H1 (cell line): Measurements from ENCODE around the gene CD68. TPM values are rescaled to one million over a fixed set of nuclear protein-coding genes. Genes with fewer than 3 reads are reported as not detected.

Experiments
- BCL11A ChIP-seq, 2 experiments: IDR thresholded peaks; one replicate each; pipeline ENCODE4 v1.6.1; 2011; ENCODE audit warnings: low read depth in 2 of 2, low read length in 2 of 2, mild to moderate bottlenecking in 2 of 2
- GTF2F1 ChIP-seq: IDR thresholded peaks from 2 replicates; pipeline ENCODE4 v1.6.1; 2012; ENCODE audit warnings: low read depth, low read length, improper control_type of control experiment, borderline replicate concordance
- RAD21 ChIP-seq, 2 experiments: IDR thresholded peaks in 1 of 2; conservative IDR thresholded peaks in 1 of 2; 2 replicates each; pipeline ENCODE4 v1.6.1; 2011; ENCODE audit warnings: low read depth in 2 of 2, low read length in 2 of 2, improper control_type of control experiment in 1 of 2, inconsistent platforms in 1 of 2, mild to moderate bottlenecking in 1 of 2, moderate library complexity in 1 of 2
- SP2 ChIP-seq: IDR thresholded peaks from 2 replicates; pipeline ENCODE4 v1.6.1; 2012; ENCODE audit warnings: mild to moderate bottlenecking, low read length, inconsistent platforms
- polyA plus RNA-seq, 7 experiments: library from polyadenylated mRNA; depleted of rRNA in 3 of 7; stranded (reverse) in 5 of 7; unstranded in 2 of 7; fragments of >200 nt in 5 of 7; fragments of 200-250 nt in 2 of 7; gene quantifications; 1 replicate in 5 of 7; 2 replicates in 1 of 7; 4 replicates in 1 of 7; pipeline versions ENCODE4 v1.2.1 to v1.2.3, GENCODE V29; 2011 to 2013; ENCODE audit warnings: missing spikeins in 2 of 7, mixed read lengths in 2 of 7
- total RNA-seq: library from RNA; stranded (reverse); fragmentation: NEBNext Ultra II Directional; extraction: Animal tissue kit (Norgen Biotek cat#: 25700); gene quantifications from 2 replicates; pipeline ENCODE4 v1.2.1, GENCODE V29; 2021

CD68 gene
- total and polyA plus RNA-seq, 2 of the 8 experiments (the other 6 are each of a cell fraction or from before 2014, with no cell fraction given) = 0.18 TPM; not detected in 1

GRCh38 chr17:7618608-7619007 is 39.2 kb downstream of the CD68 start (continued):
- TF ChIP-seq GTF2F1 = no peak
- TF ChIP-seq BCL11A (IDR thresholded peaks at IDR 0.05; ENCODE audit: low read depth in 2 of 2, low read length in 2 of 2) = no peak
- TF ChIP-seq RAD21 (IDR thresholded peaks at IDR 0.05 in 1 of 2, conservative IDR thresholded peaks at IDR 0.05 in 1 of 2; ENCODE audit: low read depth in 2 of 2, low read length in 2 of 2) = no peak
- no peak for TF ChIP-seq SP2
